Sciatic nerve (tissue), 1 donor: ENCODE data around the gene S100Z. TPM values are rescaled to one million over a fixed set of nuclear protein-coding genes. Genes with fewer than 3 reads are reported as not detected.

Source experiments
- total RNA-seq: library from RNA; stranded (reverse); fragmentation: NEBNext Ultra II Directional; extraction: Animal tissue kit (Norgen Biotek cat#: 25700); gene quantifications from one replicate; pipeline ENCODE4 v1.2.1, GENCODE V29; 2021
- donor health status: DM: no; HTN: no; CAD: no.

Gene S100Z
- total RNA-seq, 1 donor from 2014 or later = 0.36 TPM

Other genes with a start within 250 kb of the S100Z start
- 0.89 TPM for gene F2RL2, start 226.6 kb upstream of the S100Z start, total RNA-seq
- gene F2R, start 133.9 kb upstream of the S100Z start, total RNA-seq = 4.7 TPM
- gene F2RL1, start 31.0 kb upstream of the S100Z start, total RNA-seq = 0.76 TPM
- 1.4 TPM for gene CRHBP, start 103.0 kb downstream of the S100Z start, total RNA-seq
- gene AGGF1, start 180.4 kb downstream of the S100Z start, total RNA-seq = 18.1 TPM
- 7.6 TPM for gene ZBED3, start 237.3 kb downstream of the S100Z start, total RNA-seq